ENCODE data around the gene PI4KA.

DNA sequence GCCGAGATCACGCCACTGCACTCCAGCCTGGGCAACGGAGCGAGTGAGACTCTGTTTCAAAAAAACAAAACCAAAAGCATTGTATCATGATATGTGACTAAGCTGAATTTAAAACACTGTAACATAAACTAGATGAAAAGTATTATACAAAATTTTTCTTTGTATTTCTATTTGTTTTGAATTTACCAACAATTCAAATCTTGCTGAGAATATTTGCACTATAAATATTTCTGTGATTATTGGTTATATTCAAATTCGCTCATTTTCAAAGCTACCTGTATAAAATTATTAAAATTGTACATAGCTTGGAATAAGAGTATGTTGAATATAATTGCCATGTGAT, 186.6 kb downstream of the PI4KA start:
- TF ChIP-seq POLR2AphosphoS5 (IDR thresholded peaks at IDR 0.05) = no peak
- TF ChIP-seq, protein P1, sequence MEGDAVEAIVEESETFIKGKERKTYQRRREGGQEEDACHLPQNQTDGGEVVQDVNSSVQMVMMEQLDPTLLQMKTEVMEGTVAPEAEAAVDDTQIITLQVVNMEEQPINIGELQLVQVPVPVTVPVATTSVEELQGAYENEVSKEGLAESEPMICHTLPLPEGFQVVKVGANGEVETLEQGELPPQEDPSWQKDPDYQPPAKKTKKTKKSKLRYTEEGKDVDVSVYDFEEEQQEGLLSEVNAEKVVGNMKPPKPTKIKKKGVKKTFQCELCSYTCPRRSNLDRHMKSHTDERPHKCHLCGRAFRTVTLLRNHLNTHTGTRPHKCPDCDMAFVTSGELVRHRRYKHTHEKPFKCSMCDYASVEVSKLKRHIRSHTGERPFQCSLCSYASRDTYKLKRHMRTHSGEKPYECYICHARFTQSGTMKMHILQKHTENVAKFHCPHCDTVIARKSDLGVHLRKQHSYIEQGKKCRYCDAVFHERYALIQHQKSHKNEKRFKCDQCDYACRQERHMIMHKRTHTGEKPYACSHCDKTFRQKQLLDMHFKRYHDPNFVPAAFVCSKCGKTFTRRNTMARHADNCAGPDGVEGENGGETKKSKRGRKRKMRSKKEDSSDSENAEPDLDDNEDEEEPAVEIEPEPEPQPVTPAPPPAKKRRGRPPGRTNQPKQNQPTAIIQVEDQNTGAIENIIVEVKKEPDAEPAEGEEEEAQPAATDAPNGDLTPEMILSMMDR (IDR thresholded peaks at IDR 0.05) = no peak

Data from prostate gland (tissue), 2 donors.